HG03575 (cell line): ENCODE data around the gene NAT10.
A peak's percentile ranks its signal among the peaks of the same experiment; 100 is the strongest.
"Not testable (repeated sequence)": the region's sequence is repeated elsewhere in the genome, so short reads cannot be mapped to it uniquely, and the experiment has no call there.

Source experiments
- ATAC-seq: cut with Tn5 transposase; IDR thresholded peaks from one replicate; pipeline ENCODE4 v1.9.1; 2021; ENCODE audit not compliant: unreplicated experiment, insufficient number of reproducible peaks, low FRiP score; ENCODE audit errors: extremely low read depth

The NAT10 gene

GRCh38 chr11:34105079-34105956 is at the start of gene NAT10:
Gene NAT10 (plus strand): TSS chr11:34105629. CDS start chr11:34108226, 2,597 bp downstream.
- peak; percentile 82 for ATAC-seq

- no peak for ATAC-seq
These were observed 48.8 kb upstream of the NAT10 start for GRCh38 chr11:34056672-34057071.

- ATAC-seq = no peak
These were observed 42.2 kb upstream of the NAT10 start for GRCh38 chr11:34063061-34063795.

- no peak for ATAC-seq
These were observed 41.1 kb upstream of the NAT10 start for GRCh38 chr11:34064291-34064690.

- ATAC-seq = no peak
These were observed 39.8 kb upstream of the NAT10 start for GRCh38 chr11:34065505-34066203.

- ATAC-seq = not testable (repeated sequence)
These were observed 38.7 kb upstream of the NAT10 start for GRCh38 chr11:34066766-34067165.

- no peak for ATAC-seq
These were observed 37.9 kb upstream of the NAT10 start for GRCh38 chr11:34067383-34068065.

GRCh38 chr11:34068111-34068510 is 37.3 kb upstream of the NAT10 start:
- no peak for ATAC-seq

GRCh38 chr11:34071306-34071705 is 34.1 kb upstream of the NAT10 start:
- ATAC-seq = not testable (repeated sequence)

- ATAC-seq = no peak
These were observed 33.4 kb upstream of the NAT10 start for GRCh38 chr11:34072041-34072440.

- ATAC-seq = no peak
These were observed 32.6 kb upstream of the NAT10 start for GRCh38 chr11:34072832-34073231.

- ATAC-seq = no peak
These were observed 31.0 kb upstream of the NAT10 start for GRCh38 chr11:34074391-34074790.

GRCh38 chr11:34075178-34075820 is 30.1 kb upstream of the NAT10 start:
- no peak for ATAC-seq

- no peak for ATAC-seq
These were observed 24.8 kb upstream of the NAT10 start for GRCh38 chr11:34080609-34081008.

GRCh38 chr11:34084637-34085036 is 20.8 kb upstream of the NAT10 start:
- no peak for ATAC-seq

- no peak for ATAC-seq
These were observed 18.7 kb upstream of the NAT10 start for GRCh38 chr11:34086554-34087283.

- ATAC-seq = no peak
These were observed 13.6 kb upstream of the NAT10 start for GRCh38 chr11:34091825-34092224.

GRCh38 chr11:34094900-34095299 is 10.5 kb upstream of the NAT10 start:
- not testable (repeated sequence) for ATAC-seq
